Measurements from ENCODE around the gene BHLHE40.
A peak's percentile ranks its signal among the peaks of the same experiment; 100 is the strongest.
"Not testable (repeated sequence)": the region's sequence is repeated elsewhere in the genome, so short reads cannot be mapped to it uniquely, and the experiment has no call there.

BHLHE40 gene

DNA sequence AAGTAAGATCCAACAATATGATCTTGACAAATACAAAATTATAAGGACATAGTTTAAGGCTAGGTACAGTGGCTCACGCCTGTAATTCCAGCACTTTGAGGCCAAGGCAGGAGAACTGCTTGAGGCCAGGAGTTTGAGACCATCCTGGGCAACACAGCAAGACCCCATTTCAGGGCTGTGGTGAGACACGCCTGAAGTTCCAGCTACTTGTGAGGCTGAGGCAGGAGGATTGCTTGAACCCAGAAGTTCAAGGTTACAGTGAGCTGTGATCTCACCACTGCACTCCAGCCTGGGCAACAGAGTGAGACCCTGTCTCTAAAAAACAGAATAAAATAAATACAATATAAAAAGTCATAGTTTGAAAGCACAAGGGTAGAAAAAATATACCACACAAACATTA is 17.4 kb upstream of the BHLHE40 start:
- not testable (repeated sequence) for DNase-seq (ENCODE audit: low spot score)

DNA sequence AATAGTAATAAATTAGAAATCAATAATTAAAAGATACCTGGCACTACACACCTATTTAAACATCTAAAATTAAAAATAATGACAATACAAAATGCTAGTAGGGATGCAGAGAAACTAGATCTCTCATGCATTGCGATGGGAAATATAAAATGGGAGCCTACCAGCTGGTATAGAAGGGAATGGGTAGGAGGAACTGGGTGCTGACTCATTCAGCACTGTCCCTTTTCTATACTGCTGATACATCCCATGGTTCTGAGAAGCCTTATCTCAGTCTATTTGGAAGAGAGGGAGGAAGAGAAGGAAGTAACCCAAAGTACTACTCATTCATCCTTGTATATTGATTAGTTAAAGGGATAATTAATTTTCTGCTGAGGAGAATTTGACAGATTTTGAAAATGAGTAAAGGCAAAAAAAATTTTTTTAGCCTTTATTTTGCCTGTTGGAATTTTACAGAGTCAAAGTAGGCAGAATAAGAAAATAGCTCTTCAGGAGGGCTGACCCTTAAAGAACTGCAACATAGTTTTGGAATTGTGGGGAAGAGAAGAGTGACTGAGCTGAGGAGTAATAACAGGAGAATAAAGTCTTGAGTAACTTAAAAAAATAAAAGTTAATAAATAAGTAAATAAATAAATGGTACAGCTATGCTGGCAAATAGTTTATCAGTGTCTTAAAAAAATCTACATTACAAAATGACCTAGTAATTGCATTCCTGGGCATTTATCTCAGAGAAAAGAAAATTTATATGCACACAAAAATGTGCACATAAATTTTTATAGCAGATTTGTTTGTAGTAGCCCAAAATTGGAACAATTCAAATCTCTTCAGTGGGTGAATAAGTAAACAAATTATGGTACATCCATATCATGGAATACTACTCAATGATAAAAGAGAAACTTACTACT is 15.3 kb upstream of the BHLHE40 start:
- DNase-seq (ENCODE audit: low spot score) = no peak

DNA sequence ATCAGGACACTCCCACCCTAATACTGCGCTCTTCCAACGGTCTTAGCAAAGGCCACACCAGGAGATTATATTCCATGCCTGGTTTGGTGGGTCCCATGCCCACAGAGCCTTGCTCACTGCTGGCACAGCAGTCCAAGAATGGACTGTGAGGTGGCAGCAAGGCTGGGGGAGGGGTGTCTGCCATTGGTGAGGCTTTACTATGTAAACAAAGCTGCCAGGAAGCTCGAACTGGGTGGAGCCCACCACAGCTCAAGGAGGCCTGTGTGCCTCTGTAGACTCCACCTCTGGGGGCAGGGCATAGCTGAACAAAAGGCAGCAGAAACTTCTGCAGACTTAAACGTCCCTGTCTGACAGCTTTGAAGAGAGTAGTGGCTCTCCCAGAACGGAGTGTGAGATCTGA is 13.2 kb upstream of the BHLHE40 start:
- DNase-seq (ENCODE audit: low spot score) = not testable (repeated sequence)

DNA sequence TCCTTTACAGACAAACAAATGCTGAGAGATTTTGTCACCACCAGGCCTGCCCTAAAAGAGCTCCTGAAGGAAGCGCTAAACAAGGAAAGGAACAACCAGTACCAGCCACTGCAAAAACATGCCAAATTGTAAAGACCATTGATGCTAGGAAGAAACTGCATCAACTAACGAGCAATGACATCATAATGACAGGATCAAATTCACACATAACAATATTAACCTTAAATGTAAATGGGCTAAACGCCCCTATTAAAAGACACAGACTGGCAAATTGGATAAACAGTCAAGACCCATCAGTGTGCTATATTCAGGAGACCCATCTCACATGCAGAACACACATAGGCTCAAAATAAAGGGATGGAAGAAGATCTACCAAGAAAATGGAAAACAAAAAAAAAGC is 11.6 kb upstream of the BHLHE40 start:
- not testable (repeated sequence) for DNase-seq (ENCODE audit: low spot score)

DNA sequence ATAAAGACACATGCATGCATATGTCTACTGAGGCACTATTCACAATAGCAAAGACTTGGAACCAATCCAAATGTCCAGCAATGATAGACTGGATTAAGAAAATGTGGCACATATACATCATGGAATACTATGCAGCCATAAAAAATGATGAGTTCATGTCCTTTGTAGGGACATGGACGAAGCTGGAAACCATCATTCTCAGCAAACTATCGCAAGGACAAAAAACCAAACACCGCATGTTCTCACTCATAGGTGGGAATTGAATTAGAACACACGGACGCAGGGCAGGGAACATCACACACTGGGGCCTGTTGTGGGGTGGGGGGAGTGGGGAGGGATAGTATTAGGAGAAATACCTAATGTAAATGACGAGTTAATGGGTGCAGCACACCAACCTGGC is 7.8 kb upstream of the BHLHE40 start:
- not testable (repeated sequence) for DNase-seq (ENCODE audit: low spot score)

DNA sequence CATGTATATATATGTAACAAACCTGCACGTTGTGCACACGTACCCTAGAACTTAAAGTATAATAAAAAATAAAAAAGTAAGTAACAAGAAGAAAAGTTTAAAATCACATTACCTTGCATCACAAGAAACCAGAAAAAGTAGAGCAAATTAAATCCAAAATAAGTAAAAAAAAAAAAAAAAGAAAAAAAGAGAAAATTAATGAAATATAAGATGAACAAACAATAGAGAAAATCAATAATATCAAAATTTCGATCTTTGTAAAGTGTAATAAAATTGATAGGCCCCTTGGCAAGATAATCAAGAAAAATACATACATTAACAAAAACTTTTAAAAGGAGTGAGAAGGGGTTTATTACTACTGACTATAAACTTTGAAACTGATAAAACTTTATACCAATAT is 7.4 kb upstream of the BHLHE40 start:
- DNase-seq (ENCODE audit: low spot score) = no peak

DNA sequence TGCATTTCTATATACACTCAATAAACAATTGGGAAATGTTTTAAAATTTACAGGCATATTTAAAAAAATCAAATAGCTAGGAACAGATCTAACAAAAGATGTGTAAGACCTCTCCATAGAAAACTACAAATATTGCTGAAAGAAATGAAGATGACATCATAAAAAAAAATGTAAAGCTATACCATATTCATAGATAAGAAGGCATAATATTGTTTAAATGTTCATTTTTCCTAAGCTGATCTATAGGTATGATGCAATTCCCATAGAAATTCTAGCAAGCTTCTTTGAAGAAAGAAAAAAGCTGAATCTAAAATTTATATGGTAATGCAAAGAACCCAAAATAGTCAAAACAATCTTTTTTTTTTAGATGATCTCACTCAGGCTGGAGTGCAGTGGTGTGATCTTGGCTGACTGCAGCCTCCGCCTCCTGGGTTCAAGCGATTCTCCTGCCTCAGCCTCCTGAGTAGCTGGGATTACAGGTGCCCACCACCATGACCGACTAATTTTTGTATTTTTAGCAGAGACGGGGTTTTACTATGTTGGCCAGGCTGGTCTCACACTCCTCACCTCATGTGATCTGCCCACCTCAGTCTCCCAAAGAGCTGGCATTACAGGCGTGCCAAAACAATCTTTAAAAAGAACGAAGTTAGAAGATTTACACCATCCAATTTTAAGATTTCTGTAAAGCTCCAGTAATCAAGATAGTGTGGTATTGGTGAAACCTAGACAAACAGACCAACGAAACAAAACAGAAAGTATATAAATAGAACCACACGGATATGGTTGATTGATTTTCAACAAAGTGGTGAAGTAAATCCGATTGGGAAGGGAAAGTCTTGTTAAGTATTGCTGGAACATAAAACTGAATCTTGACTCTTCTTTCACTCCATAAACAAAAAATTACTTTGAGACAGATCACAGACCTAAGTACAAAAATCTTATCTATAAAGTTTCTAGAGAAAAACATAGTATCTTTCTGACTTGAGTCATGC is 6.3 kb upstream of the BHLHE40 start:
- DNase-seq (ENCODE audit: low spot score) = no peak

DNA sequence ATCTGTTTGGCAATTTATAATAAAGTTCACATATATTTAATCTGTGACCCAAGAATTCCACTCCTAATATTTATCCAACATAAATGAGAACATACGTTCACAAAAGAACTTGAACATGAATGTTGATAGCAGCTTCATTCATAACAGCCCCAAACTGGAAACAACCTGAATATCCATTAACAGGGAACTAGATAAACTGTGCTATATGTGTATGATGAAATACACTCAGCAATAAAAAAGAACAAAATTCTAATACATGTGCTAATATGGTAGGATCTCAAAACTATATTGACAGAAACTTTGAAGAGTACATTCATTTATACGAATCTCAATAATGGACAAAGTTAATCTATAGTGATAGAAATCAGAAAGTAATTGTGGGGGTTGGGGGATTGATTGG is 5.1 kb upstream of the BHLHE40 start:
- DNase-seq (ENCODE audit: low spot score) = no peak

DNA sequence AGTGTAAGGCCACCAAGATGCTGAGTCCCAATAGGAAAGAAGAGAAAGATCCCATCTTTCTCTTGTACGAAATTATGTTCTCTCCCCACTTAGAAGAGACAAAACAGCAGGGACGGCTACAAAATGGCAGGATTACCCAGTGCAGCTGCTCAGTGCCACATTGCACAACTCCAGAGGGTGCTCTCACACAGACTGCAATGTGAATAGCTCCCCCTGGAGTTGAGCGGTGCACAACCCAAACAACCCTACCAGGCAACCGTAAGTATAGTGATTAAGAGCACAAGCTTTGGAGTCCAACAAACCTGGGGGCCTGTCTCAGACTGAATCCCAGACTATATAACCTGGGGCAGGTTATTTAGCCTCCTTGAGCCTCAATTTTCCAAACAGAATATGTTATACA is 3.1 kb upstream of the BHLHE40 start:
- peak; percentile 83 for DNase-seq (ENCODE audit: low spot score)

DNA sequence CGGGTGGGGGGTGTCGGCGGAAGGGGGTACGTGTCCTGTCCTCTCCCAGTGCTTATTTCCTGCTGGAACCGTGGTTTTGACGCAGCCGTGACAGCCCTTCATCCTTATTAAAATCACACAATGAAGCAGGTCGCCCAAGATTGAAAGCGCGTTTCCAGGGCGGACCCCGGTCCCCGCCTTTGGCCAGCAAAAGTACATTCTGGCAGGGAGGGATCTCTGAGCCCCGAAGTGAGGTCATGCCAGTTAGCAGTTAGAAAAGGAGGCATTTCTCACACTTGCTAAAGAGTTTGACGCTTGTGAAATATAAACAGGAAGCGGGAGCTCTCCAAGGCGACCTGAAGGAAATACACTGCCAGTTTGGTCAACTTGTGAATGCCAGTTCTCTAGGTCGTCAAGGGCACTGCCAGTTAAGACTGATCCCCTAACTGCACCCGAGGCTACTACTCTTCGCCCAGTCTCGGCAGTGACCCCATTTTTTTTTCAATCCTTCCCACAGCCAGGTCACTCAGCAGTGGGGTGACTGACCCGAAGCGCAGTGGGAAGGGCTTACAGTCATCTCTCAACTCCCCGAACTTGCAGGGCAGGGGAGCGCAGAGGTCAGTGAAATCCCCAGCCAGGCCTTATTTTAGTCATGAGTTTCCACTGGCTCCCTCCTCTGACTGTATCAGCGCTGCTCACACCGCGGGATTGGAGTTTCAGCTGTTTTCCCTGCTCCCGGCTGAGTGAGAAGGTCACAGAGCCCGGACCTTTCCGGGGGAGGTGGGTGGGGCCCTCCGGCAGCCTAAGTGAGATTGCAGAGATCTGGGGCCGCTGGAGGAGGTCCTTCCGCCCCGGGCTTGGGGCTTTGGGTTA is 2.0 kb upstream of the BHLHE40 start:
- DNase-seq (ENCODE audit: low spot score) = peak; percentile 86

DNA sequence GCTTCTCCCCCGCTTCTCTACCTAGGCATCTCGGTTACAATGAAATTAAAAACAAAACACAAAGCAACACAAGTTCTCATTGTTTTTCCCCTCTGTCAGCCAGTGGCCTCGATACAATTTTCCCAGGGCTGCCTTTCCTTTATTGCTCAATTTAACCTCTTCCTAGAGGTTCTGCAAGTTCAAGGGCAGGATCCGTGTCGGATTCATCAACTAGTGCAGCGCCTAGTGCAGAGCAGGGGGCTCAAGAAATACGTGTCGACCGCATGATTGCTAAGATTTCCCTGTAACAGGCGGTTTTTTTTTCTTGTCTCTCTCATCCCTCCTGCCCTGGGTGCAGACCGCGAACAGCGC is 1.4 kb upstream of the BHLHE40 start:
- DNase-seq (ENCODE audit: low spot score) = no peak

DNA sequence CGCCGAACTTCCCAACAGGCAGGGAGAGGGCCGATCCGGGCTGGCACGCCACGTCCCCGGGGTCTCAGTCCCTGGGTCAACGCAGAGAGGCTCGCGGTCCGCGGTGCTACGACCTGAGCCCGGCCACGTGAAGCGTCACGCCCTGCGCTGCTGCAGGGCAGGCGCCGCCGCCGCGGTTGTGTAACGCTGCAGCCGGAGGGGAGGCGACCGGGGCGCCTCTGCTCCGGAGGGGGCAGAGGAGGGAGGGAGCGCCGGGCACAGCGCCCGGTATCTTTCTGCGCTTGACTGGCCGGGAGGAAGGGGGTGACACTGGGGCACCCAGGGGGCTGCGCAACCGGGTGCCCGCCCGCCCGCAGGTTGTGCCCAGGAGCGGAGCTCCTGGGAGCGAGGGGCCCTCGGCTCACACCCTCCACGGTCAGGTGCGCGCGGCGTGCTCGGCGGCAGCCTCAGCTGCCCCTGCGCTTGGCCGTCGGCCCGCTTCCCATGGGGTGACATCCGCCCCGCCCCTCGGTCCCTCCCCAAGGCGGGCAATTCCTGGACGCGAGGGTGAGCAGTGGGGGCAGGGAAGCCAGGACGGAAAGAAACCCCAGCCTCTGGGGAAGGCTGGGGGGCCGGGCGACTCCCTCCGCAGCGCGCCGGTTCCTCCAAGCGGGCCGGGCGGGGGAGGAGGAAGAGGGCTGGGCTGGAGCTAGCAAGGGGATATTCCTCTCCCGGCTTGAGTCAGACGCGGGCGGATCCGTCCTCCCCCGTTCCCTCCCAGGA is 852 bp upstream of the BHLHE40 start:
- DNase-seq (ENCODE audit: low spot score) = peak; percentile 96

DNA sequence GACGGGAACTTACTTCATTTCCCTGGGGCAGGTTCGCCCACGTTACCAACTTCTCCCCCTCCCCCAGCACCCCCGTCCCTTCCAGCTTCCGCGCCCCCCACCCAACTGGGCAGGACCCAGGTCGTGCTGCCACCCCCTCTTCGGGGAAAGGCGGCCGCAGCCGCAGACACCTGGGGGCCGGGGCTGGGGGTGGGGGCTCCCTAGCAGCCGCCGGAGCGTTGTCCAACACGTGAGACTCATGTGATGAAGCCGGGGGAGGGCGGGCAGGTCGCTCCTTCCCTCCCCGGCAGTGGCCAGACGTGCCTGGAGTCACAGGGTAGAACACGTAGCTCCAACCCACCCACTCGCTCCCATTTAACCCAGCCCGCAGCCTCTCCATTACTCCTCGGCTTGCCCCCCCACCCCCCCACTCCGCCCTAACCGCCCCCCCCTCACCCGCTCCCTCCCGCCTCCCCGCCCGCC is 240 bp upstream of the BHLHE40 start:
- DNase-seq (ENCODE audit: low spot score) = peak; percentile 89

DNA sequence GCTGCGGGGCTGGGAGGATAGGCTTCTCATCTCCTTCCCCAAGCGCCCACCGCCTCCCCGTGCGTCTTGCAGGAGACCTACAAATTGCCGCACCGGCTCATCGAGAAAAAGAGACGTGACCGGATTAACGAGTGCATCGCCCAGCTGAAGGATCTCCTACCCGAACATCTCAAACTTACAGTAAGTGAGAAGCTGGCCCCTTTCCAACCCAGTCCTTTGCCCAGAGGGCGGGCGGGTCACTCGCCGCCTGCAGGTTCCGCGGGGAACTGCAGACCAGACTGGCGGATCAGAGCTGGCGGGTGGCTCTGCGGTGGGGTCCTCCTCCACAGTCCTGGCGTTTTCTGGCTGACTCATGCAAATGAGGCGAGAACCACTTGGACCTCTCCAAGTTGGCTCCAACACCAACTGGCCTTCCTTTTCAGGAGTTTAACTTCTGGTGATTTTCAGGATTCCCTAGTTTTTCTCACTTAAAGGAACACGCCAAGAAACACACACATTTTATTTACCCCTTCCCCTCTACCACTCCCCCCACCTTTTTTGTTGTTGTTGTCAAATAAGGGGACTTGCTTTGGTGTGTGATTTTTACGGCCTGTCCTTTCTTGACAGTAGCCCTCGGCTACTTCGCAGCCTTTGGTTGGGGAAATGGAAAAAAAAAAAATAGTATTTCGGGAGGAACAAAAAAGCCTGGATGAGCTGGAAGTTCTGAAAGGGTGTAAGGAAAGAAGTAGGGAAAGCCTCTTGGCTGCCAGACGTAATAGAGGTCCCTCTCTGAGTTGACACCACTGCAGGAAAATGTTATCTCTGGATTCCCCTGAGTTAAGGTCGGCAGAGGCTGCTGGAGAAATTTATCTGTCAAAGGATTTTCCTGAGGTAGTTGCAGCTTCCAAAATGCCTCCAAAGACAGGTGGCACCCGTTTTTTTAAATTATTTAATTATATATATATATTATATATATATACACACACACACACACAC is 1.3 kb downstream of the BHLHE40 start:
- peak; percentile 86 for DNase-seq (ENCODE audit: low spot score)

DNA sequence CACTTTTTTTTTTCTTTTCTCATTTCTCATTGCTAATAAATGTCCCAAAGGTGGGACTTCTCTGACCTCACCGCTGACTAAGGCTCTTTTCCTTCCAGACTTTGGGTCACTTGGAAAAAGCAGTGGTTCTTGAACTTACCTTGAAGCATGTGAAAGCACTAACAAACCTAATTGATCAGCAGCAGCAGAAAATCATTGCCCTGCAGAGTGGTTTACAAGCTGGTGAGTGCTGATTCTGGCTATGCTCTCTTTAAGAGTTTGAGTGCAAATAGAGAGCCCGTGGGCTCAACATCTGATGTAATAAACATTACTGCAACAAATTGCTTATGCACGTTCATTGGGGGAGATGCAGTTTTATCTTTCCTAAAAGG is 2.0 kb downstream of the BHLHE40 start:
- no peak for DNase-seq (ENCODE audit: low spot score)

DNA sequence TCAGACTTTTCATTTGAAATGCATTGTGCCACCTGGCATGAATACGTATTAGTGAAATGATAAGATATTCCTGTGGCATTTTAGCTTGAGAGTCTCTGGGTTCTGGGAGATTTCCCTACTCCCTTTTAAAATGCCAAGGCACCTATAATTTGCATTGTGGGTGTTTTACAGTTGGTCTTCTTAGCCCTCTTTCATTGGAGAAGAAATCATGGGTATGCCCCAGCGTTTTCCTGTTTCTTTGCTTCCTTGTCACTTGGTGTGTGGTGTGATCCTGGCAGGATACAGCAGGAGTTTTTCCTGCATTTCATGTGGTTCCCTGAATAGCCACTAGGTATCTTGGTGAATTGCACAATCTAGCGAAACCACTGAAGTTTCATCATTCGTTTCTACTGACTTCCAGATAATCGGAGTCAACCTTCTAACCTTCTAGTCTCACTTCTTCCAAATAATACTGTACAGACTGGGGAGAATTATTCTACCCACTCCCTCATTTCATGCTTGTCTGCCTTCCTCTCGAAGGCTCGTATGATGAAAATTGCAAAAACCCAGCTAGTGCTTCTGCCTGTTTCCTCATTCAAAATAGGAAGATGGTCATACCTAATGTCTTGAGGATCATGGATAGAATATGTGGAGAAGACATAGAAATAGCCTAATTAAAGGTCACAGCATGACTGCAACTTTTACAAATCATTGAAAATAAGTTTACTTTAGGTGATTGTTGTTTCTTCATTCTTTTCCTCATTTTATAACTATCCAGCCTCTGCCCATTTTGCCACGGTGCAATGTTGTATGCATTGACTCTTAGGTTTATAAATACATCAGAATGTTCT is 2.6 kb downstream of the BHLHE40 start:
- DNase-seq (ENCODE audit: low spot score) = peak; percentile 79

DNA sequence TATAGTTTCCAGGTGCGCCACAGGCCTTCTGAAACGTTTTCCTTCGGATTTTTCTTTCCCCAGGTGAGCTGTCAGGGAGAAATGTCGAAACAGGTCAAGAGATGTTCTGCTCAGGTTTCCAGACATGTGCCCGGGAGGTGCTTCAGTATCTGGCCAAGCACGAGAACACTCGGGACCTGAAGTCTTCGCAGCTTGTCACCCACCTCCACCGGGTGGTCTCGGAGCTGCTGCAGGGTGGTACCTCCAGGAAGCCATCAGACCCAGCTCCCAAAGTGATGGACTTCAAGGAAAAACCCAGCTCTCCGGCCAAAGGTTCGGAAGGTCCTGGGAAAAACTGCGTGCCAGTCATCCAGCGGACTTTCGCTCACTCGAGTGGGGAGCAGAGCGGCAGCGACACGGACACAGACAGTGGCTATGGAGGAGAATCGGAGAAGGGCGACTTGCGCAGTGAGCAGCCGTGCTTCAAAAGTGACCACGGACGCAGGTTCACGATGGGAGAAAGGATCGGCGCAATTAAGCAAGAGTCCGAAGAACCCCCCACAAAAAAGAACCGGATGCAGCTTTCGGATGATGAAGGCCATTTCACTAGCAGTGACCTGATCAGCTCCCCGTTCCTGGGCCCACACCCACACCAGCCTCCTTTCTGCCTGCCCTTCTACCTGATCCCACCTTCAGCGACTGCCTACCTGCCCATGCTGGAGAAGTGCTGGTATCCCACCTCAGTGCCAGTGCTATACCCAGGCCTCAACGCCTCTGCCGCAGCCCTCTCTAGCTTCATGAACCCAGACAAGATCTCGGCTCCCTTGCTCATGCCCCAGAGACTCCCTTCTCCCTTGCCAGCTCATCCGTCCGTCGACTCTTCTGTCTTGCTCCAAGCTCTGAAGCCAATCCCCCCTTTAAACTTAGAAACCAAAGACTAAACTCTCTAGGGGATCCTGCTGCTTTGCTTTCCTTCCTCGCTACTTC is 3.8 kb downstream of the BHLHE40 start:
- no peak for DNase-seq (ENCODE audit: low spot score)
